ENCODE results near the gene KIF5A. TPM values are rescaled to one million over a fixed set of nuclear protein-coding genes. Genes with fewer than 3 reads are reported as not detected.

The KIF5A gene
- total RNA-seq, 4 donors from 2014 or later = 0.34 to 0.67 (median 0.51) TPM

- H3K4me3 ChIP-seq (replicated peaks in 1 of 3) = no peak overlapping the region
- 52 to 62% methylated on average over 3 of the region's 3 CpGs for WGBS, 2 donors
- H3K27ac ChIP-seq = no peak overlapping the region
- peaks cover 4 to 9% of the 10 kb centered on the region in 2 donors for H3K4me1 ChIP-seq
- intact Hi-C loops (cut with DNase I) = no loop called here
- DNase-seq = no peak
- H3K9me3 ChIP-seq = no peaks in the 10 kb centered on the region
- H3K27me3 ChIP-seq = no peaks in the 10 kb centered on the region
- H3K36me3 ChIP-seq = no peaks in the 10 kb centered on the region
- no peak for TF ChIP-seq POLR2A (IDR thresholded peaks at IDR 0.05)
- TF ChIP-seq CTCF (IDR thresholded peaks at IDR 0.05) = no peak
Observed at GRCh38 chr12:57551637-57552305, 1.9 kb downstream of the KIF5A start.

GRCh38 chr12:57552306-57552651, 2.4 kb downstream of the KIF5A start:
- intact Hi-C loops (cut with DNase I) = no loop called here
- no peaks in the 10 kb centered on the region for H3K36me3 ChIP-seq
- H3K4me3 ChIP-seq (replicated peaks in 1 of 3) = no peak overlapping the region
- 87 to 91% methylated on average over 2 of the region's 2 CpGs for WGBS, 2 donors
- no peaks in the 10 kb centered on the region for H3K27me3 ChIP-seq
- no peaks in the 10 kb centered on the region for H3K9me3 ChIP-seq
- DNase-seq = no peak
- no peak overlapping the region for H3K27ac ChIP-seq
- peaks cover 4 to 9% of the 10 kb centered on the region in 2 donors for H3K4me1 ChIP-seq
- TF ChIP-seq POLR2A (IDR thresholded peaks at IDR 0.05) (no peak), CTCF (IDR thresholded peaks at IDR 0.05) (no peak)

GRCh38 chr12:57552835-57553313, 3.0 kb downstream of the KIF5A start:
- Histone ChIP-seq H3K36me3 (no peaks in the 10 kb centered on the region), H3K9me3 (no peaks in the 10 kb centered on the region), H3K27ac (no peak overlapping the region), H3K27me3 (no peaks in the 10 kb centered on the region), H3K4me3 (replicated peaks in 1 of 3) (no peak overlapping the region), H3K4me1 (peaks cover 4 to 9% of the 10 kb centered on the region in 2 donors)
- intact Hi-C loops (cut with DNase I) = no loop called here
- no peak for TF ChIP-seq CTCF (IDR thresholded peaks at IDR 0.05)
- no peak for TF ChIP-seq POLR2A (IDR thresholded peaks at IDR 0.05)
- 61 to 70% methylated on average over 6 of the region's 6 CpGs for WGBS, 2 donors
- no peak for DNase-seq

- TF ChIP-seq CTCF (IDR thresholded peaks at IDR 0.05) (no peak), POLR2A (IDR thresholded peaks at IDR 0.05) (no peak)
- H3K36me3 ChIP-seq = no peaks in the 10 kb centered on the region
- no peak overlapping the region for H3K27ac ChIP-seq
- peaks cover 4 to 9% of the 10 kb centered on the region in 2 donors for H3K4me1 ChIP-seq
- H3K4me3 ChIP-seq (replicated peaks in 1 of 3) = no peak overlapping the region
- intact Hi-C loops (cut with DNase I) = no loop called here
- DNase-seq = no peak
- 40 to 41% methylated on average over 7 of the region's 7 CpGs for WGBS, 2 donors
- H3K9me3 ChIP-seq = no peaks in the 10 kb centered on the region
- H3K27me3 ChIP-seq = no peaks in the 10 kb centered on the region
Observed at GRCh38 chr12:57553343-57554202, 3.7 kb downstream of the KIF5A start.

GRCh38 chr12:57554453-57554852, 4.6 kb downstream of the KIF5A start:
- no peaks in the 10 kb centered on the region for H3K27me3 ChIP-seq
- intact Hi-C loops (cut with DNase I) = no loop called here
- H3K4me3 ChIP-seq (replicated peaks in 1 of 3) = no peak overlapping the region
- no peak for DNase-seq
- H3K36me3 ChIP-seq = no peaks in the 10 kb centered on the region
- TF ChIP-seq CTCF (IDR thresholded peaks at IDR 0.05) = no peak
- no peak for TF ChIP-seq POLR2A (IDR thresholded peaks at IDR 0.05)
- H3K9me3 ChIP-seq = no peaks in the 10 kb centered on the region
- no peak overlapping the region for H3K27ac ChIP-seq
- H3K4me1 ChIP-seq = peaks cover 4 to 8% of the 10 kb centered on the region in 2 donors
- WGBS, 2 donors = 94 to 100% methylated on average over 2 of the region's 2 CpGs
